Measurements from ENCODE around the gene GORASP2.

GRCh38 chr2:170885130-170885791, 43.8 kb upstream of the GORASP2 start:
- TF ChIP-seq CTCF (IDR thresholded peaks at IDR 0.05) = no peak
- no peak for TF ChIP-seq POLR2A (IDR thresholded peaks at IDR 0.05)
